Measurements from ENCODE around the gene TUT4.

The TUT4 gene

GRCh38 chr1:52554267-52554640 is 1.4 kb upstream of the TUT4 start:
- peaks cover 31% of the 10 kb centered on the region for H3K4me1 Mint-ChIP-seq
- H3K27me3 Mint-ChIP-seq: no peaks in the 10 kb centered on the region
- peaks cover 2% of the 10 kb centered on the region for H3K36me3 Mint-ChIP-seq
- H3K9me3 Mint-ChIP-seq: no peaks in the 10 kb centered on the region
- H3K4me3 Mint-ChIP-seq: peak overlapping the region; percentile 72
- H3K27ac Mint-ChIP-seq: peak overlapping the region; percentile 60

- Mint-ChIP-seq H3K27ac (peak overlapping the region; percentile 52), H3K4me3 (peak overlapping the region; percentile 72), H3K27me3 (no peaks in the 10 kb centered on the region), H3K9me3 (no peaks in the 10 kb centered on the region), H3K4me1 (peaks cover 38% of the 10 kb centered on the region), H3K36me3 (peaks cover 2% of the 10 kb centered on the region)
These were observed 722 bp upstream of the TUT4 start for GRCh38 chr1:52553362-52554266.

- no peak overlapping the region for H3K27ac Mint-ChIP-seq
- H3K36me3 Mint-ChIP-seq: peaks cover 2% of the 10 kb centered on the region
- no peaks in the 10 kb centered on the region for H3K27me3 Mint-ChIP-seq
- H3K9me3 Mint-ChIP-seq: no peaks in the 10 kb centered on the region
- H3K4me1 Mint-ChIP-seq: peaks cover 52% of the 10 kb centered on the region
- no peak overlapping the region for H3K4me3 Mint-ChIP-seq
These were observed 722 bp downstream of the TUT4 start for GRCh38 chr1:52552236-52552504.

- H3K27ac Mint-ChIP-seq: no peak overlapping the region
- H3K27me3 Mint-ChIP-seq: no peaks in the 10 kb centered on the region
- H3K36me3 Mint-ChIP-seq: peaks cover 2% of the 10 kb centered on the region
- no peaks in the 10 kb centered on the region for H3K9me3 Mint-ChIP-seq
- H3K4me1 Mint-ChIP-seq: peaks cover 55% of the 10 kb centered on the region
- no peak overlapping the region for H3K4me3 Mint-ChIP-seq
These were observed 1.2 kb downstream of the TUT4 start for GRCh38 chr1:52551507-52552235.

- no peaks in the 10 kb centered on the region for H3K9me3 Mint-ChIP-seq
- peak overlapping the region; percentile 77 for H3K27ac Mint-ChIP-seq
- no peaks in the 10 kb centered on the region for H3K27me3 Mint-ChIP-seq
- peaks cover 59% of the 10 kb centered on the region for H3K4me1 Mint-ChIP-seq
- H3K36me3 Mint-ChIP-seq: peaks cover 4% of the 10 kb centered on the region
- peak overlapping the region; percentile 69 for H3K4me3 Mint-ChIP-seq
These were observed 2.4 kb downstream of the TUT4 start for GRCh38 chr1:52550447-52550846.

GRCh38 chr1:52549267-52549666 is 3.6 kb downstream of the TUT4 start:
- Mint-ChIP-seq H3K4me1 (peaks cover 56% of the 10 kb centered on the region), H3K4me3 (peak overlapping the region; percentile 64), H3K27ac (peak overlapping the region; percentile 69), H3K9me3 (no peaks in the 10 kb centered on the region), H3K27me3 (no peaks in the 10 kb centered on the region), H3K36me3 (peaks cover 6% of the 10 kb centered on the region)

- H3K36me3 Mint-ChIP-seq: peaks cover 21% of the 10 kb centered on the region
- no peaks in the 10 kb centered on the region for H3K9me3 Mint-ChIP-seq
- H3K4me3 Mint-ChIP-seq: no peak overlapping the region
- no peaks in the 10 kb centered on the region for H3K27me3 Mint-ChIP-seq
- peaks cover 52% of the 10 kb centered on the region for H3K4me1 Mint-ChIP-seq
- no peak overlapping the region for H3K27ac Mint-ChIP-seq
These were observed 6.0 kb downstream of the TUT4 start for GRCh38 chr1:52546852-52547251.

GRCh38 chr1:52544665-52545525 is 8.0 kb downstream of the TUT4 start:
- H3K4me3 Mint-ChIP-seq: no peak overlapping the region

GRCh38 chr1:52542085-52542688 is 10.7 kb downstream of the TUT4 start:
- no peak overlapping the region for H3K4me3 Mint-ChIP-seq
- peaks cover 45% of the 10 kb centered on the region for H3K4me1 Mint-ChIP-seq
- peaks cover 32% of the 10 kb centered on the region for H3K36me3 Mint-ChIP-seq
- H3K27ac Mint-ChIP-seq: no peak overlapping the region
- no peaks in the 10 kb centered on the region for H3K27me3 Mint-ChIP-seq
- H3K9me3 Mint-ChIP-seq: no peaks in the 10 kb centered on the region

More at GRCh38 chr1:52544665-52545525, 8.0 kb downstream of the TUT4 start:
- H3K36me3 Mint-ChIP-seq: peaks cover 26% of the 10 kb centered on the region
- no peak overlapping the region for H3K27ac Mint-ChIP-seq
- H3K27me3 Mint-ChIP-seq: no peaks in the 10 kb centered on the region
- H3K4me1 Mint-ChIP-seq: peaks cover 50% of the 10 kb centered on the region
- no peaks in the 10 kb centered on the region for H3K9me3 Mint-ChIP-seq

GRCh38 chr1:52534928-52535764 is 17.7 kb downstream of the TUT4 start:
- Mint-ChIP-seq H3K36me3 (peaks cover 19% of the 10 kb centered on the region), H3K4me3 (no peak overlapping the region), H3K4me1 (peaks cover 77% of the 10 kb centered on the region), H3K9me3 (peaks cover 10% of the 10 kb centered on the region), H3K27me3 (no peaks in the 10 kb centered on the region), H3K27ac (no peak overlapping the region)

- Mint-ChIP-seq H3K4me3 (no peak overlapping the region), H3K4me1 (peaks cover 73% of the 10 kb centered on the region), H3K36me3 (peaks cover 15% of the 10 kb centered on the region), H3K9me3 (peaks cover 10% of the 10 kb centered on the region), H3K27ac (peak overlapping the region; percentile 37), H3K27me3 (no peaks in the 10 kb centered on the region)
These were observed 19.2 kb downstream of the TUT4 start for GRCh38 chr1:52533713-52534112.

GRCh38 chr1:52532731-52533327 is 20.1 kb downstream of the TUT4 start:
- peak overlapping the region; percentile 38 for H3K27ac Mint-ChIP-seq
- peaks cover 10% of the 10 kb centered on the region for H3K9me3 Mint-ChIP-seq
- H3K36me3 Mint-ChIP-seq: peaks cover 15% of the 10 kb centered on the region
- peaks cover 66% of the 10 kb centered on the region for H3K4me1 Mint-ChIP-seq
- no peaks in the 10 kb centered on the region for H3K27me3 Mint-ChIP-seq
- H3K4me3 Mint-ChIP-seq: no peak overlapping the region

GRCh38 chr1:52532247-52532646 is 20.6 kb downstream of the TUT4 start:
- Mint-ChIP-seq H3K4me1 (peaks cover 61% of the 10 kb centered on the region), H3K4me3 (no peak overlapping the region), H3K27ac (no peak overlapping the region), H3K27me3 (no peaks in the 10 kb centered on the region), H3K9me3 (peaks cover 10% of the 10 kb centered on the region), H3K36me3 (peaks cover 12% of the 10 kb centered on the region)

- H3K36me3 Mint-ChIP-seq: peaks cover 12% of the 10 kb centered on the region
- H3K27ac Mint-ChIP-seq: peak overlapping the region; percentile 59
- H3K27me3 Mint-ChIP-seq: no peaks in the 10 kb centered on the region
- H3K4me1 Mint-ChIP-seq: peaks cover 58% of the 10 kb centered on the region
- no peak overlapping the region for H3K4me3 Mint-ChIP-seq
- H3K9me3 Mint-ChIP-seq: peaks cover 10% of the 10 kb centered on the region
These were observed 21.5 kb downstream of the TUT4 start for GRCh38 chr1:52531249-52531872.

All from activated naive CD4-positive, alpha-beta T cell treated with anti-CD3 and anti-CD28 coated beads, Interleukin-2, amount 50 U/mL, for 24 hours (primary cell).